Activated T-helper 1 cell treated with Interleukin-2 at 50 U/mL for 16 hours (primary cell): Measurements from ENCODE around the gene C5AR2.
"Not testable (repeated sequence)": the region's sequence is repeated elsewhere in the genome, so short reads cannot be mapped to it uniquely, and the experiment has no call there.

Source experiments
- DNase-seq: peaks from one replicate; pipeline ENCODE4 v3.0.0-alpha.2; 2020; ENCODE audit warnings: low read depth

Gene C5AR2

DNA sequence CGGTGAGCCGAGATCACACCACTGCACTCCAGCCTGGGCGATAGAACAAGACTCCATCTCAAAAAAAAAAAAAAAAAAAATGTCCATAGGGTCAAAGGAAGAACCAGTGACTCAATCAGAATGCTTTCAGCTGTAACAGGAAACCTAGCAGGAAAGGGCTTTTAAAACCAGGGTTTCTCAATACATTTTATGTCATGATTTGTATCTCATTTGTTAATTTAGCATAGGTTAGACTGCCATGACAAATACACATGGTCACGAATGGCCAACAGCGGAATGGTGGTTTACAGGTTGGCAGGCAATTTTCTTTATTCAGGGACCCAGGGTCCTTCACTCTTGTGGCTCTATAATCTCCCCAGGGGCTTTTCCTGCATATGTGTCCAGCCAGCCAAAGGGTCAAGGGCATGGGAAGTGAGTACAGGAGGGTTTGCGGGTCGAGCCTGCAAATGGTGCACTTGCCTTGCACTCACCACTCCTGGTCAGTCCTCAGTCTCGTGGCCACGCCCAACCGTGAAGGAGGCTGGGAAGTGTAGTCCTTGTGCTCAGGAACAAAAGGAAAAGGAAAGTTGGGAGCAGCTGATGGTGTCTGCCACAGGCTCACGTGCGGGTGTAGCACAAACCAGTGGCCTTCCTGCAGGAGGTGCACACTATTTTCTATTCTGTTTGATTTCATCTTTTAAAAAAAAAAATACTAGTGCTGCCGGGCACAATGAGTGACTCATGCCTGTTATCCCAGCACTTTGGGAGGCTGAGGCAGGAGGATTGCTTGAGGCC lies 32.0 kb downstream of the C5AR2 start:
- no peak for DNase-seq

DNA sequence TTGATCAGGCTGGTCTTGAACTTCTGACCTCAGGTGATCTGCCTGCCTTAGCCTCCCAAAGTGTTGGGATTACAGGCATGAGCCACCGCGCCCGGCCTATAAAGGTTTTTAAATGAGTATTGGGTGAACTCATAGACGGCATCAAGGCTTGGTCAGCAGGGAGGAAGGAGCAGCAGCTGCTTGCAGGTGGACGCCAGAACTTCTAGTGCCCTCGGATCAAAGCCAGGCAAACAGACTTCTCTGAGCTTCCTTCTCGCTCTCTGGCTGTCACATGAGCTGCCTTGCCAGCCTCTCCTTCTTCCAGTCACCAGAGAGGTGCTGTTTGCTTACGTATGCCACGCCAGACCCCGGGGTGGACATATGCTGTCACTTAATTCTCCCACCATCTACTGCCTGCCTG lies 33.5 kb downstream of the C5AR2 start:
- DNase-seq = not testable (repeated sequence)

GRCh38 chr19:47370045-47370611 lies 38.2 kb downstream of the C5AR2 start:
- DNase-seq = no peak

DNA sequence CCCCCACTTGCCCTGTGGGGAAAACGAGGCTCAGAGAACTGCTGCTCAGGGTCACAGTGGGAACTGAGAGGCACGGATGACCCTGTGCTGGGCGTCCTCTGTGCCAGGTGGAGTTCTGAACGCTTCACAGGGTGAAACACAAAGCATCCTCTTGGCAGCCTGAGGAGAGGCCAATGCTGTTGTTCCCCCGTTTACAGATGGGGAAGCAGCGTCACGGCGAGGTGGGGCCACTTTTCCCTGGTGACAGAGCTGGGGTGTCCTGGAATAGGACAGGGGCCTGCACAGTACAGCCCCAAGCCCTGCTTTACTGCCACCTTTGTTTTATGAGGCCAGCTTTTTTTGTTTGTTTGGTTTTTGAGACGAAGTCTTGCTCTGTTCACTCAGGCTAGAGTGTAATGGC lies 39.3 kb downstream of the C5AR2 start:
- DNase-seq = no peak

GRCh38 chr19:47372603-47373002 lies 40.6 kb downstream of the C5AR2 start:
- DNase-seq = no peak

DNA sequence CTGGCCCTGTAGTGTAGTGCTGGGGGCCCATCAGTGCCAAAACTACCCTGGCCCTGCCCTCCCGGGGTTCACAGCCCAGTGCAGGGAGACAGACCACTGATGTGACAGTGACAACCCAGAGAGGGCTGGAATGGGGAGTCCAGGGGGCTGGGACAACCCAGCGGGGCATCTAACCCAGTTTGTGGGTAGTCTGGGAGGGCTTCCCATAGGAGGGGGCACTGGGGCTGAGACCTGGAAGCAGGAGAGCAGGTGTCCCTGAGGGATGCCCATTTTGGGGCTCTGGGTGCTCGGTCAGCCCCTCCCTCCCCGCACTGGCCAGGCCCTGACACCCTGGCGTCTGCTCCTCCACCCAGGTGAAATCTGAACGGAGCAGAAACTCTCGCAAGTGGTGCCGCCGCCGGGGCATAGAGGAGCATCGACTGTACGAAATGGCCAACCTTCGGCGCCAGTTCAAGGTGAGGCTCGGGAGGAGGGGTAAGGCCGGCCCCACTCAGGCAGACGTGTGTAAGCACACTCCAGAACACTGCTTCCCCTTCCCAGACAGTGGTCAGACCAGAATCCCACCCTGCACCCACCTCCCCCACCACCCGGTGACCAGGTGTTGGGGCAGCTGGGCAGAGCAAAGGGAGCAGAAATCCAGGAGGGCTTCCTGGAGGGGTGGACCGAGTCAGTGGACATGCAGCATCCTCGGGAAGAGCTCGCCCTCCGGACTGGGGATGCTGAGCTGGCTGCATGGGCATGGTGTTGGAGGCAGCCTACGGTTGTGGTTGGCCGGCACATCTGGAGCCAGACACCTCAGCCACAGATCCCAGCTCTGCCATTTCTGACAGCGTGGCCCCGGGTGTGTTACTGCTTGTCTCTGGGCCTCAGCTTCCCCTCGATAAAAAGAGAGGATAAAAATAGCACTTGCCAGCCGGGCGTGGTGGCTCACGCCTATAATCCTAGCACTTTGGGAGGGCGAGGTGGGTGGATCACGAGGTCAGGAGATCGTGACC lies 41.6 kb downstream of the C5AR2 start:
- no peak for DNase-seq

DNA sequence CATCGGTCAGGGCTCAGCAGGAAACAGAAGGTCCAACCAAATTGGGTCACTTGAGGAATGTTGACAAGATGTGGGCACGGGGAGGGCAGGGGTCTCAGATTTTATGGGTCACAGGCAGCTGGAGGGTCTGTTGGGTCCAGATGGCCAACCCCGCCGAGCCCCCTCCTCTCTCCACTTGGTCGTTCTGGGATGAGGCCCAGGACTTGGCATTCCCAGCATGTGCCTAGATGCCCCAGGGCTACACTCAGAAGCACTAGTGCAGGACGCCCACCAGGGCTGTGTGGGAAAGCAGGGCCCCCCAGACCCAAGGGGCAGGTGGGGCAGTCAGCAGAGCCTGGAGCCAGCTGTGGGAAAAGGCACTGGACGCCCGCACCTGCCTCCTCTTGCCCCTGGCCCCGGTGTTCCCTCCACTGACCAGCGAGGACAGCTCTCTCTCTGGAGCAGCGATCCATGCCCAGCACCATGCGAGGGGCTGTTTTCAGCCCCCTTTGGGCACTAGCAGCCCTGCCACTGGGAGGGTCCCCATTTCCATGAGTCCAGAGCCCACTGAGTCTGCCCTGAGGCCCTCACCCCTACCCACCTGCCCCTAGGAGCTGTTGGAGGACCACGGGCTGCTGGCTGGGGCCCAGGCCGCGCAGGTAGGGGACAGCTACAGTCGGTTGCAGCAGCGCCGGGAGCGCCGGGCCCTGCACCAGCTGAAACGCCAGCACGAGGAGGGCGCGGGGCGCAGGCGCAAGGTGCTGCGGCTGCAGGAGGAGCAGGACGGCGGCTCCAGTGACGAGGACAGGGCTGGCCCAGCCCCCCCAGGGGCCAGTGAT lies 43.1 kb downstream of the C5AR2 start:
- DNase-seq = no peak

DNA sequence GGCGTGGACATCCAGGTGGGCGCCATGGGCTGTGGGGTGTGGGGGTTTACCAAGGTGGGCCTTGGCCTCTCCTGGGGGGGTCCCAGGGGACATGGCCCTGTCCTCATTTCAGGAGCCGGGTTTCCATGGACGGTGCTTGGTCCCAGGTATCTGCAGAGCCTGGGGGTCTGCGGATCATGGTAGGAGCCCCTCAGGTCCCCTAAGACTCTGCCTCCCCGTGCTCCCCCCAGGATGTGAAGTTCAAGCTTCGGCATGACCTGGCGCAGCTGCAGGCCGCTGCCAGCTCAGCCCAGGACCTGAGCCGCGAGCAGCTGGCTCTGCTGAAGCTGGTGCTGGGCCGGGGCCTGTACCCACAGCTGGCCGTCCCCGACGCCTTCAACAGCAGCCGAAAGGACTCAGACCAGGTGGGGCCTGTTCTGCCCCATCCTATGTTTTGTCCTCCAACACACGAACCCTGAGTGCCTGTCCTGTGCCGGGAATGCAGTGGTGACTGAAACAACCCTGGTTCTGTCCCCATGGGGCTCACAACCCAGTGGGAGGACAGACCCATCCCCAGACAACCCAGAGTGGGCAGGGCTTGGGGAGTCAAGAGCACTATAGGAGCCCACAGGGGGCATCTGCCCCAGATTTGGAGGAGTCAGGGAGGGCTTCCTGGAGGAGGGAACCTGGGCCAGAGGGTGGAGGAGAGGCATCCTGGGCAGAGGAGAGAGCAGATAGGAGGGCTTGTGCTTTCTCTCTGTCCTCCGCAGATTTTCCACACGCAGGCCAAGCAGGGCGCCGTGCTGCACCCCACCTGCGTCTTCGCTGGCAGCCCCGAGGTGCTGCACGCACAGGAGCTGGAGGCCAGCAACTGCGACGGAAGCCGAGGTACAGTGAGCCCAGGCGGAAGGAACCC lies 44.0 kb downstream of the C5AR2 start:
- DNase-seq = no peak

GRCh38 chr19:47376589-47377144 lies 44.7 kb downstream of the C5AR2 start:
- DNase-seq = no peak

DNA sequence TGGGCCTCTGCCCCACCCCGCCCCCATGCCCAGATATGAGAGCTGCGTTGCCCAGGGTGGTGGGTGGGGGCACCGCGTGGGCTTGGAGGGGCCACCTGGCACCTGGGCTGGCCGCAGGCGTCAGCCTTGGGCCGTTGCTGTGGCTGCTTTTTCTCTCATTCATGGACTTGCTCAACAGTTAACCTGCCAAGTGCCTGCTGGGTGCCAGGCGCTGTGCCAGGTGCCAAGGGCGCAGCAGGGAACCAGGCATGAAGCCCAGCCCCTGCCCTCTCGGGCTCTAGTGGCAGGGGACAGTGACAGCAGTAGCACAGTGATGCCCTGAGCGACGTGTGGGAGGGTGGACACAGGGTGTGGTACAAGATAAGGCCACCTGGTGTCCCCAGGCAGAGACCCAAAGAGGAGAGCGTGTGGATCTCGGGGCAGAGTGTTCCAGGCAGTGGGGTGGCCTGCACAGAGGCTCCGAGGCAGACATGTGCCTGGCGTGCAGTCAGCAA lies 45.3 kb downstream of the C5AR2 start:
- no peak for DNase-seq

- no peak for DNase-seq
Observed at GRCh38 chr19:47377801-47378200, 45.8 kb downstream of the C5AR2 start.

DNA sequence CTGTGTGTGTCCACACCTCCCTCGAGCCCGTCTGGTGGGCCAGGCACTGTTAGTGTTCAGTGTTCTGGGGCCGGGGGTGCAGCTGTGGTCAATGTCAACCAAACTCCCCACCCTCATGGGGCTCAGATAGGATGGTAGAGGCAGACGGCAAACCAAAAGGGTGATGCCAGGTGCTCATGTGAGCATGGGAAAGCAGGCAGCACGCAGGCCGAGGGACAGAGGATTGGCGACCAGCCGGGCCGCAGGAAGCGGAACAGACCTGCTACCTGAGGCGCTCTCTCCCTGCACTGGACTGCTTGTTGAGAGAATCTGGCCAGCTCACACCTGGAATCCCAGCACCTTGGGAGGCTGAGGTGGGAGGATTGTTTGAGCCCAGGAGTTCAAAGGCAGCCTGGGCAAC lies 46.3 kb downstream of the C5AR2 start:
- DNase-seq = no peak

GRCh38 chr19:47379381-47379938 lies 47.5 kb downstream of the C5AR2 start:
- DNase-seq = no peak

DNA sequence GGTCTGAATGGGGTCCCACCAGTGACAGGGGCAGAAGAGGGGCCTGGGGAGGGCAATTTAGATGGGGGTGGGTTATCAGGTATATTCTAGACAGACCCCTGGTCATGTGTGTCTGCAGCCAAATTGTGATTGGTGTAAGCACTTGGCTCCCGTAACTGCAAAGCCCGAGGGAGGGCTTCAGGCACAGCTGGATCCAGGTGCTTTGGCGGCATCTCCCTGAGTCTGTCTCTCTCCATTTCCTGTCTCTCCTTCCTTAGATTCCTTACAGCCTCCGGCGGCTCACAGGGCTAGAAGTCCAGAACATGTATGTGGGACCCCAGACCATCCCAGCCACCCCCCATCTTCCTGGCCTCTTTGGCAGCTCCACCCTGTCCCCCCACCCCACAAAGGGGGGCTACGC lies 48.6 kb downstream of the C5AR2 start:
- no peak for DNase-seq

DNA sequence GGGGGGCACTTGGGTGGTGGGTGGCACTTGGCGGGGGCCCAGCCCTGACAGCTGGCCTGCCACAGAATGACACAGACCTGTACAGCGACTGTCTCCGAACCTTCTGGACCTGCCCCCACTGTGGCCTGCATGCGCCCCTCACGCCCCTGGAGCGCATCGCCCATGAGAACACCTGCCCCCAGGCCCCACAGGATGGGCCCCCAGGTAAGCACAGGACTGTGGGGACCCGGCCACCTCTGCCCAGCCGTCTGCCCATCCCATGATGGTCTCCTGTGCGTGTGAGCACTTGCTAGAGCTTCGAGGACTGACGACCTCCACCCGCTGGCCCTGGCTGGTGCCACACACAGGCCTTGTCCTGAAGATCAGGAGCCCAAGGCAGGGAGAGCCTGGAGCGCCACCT lies 49.1 kb downstream of the C5AR2 start:
- no peak for DNase-seq

DNA sequence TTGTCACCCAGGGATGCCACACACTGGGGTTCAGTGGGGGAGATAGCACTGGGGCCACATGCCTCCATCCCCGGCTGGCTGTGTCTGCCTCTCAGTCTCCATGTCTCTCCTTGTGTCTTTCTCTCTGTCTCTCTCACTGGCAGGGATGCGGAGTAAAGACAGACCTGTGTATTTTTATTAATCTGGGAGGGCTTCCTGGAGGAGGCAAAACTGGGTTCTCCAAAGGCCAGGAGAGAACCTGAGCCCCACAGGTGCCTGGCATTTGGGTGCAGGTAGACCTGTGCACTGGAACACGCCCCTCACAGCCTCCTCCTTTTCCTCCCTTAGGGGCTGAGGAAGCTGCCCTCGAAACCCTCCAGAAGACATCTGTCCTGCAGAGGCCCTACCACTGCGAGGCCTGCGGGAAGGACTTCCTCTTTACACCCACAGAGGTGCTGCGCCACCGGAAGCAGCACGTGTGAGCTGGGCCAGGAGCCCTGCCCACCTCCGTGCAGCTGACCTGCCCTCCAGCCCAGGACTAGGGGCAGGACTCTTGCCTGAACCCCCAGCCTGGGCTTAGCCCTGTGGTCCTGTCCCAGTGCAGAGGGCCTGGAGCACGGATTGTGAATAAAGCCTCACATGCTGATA lies 49.8 kb downstream of the C5AR2 start:
- DNase-seq = no peak

DNA sequence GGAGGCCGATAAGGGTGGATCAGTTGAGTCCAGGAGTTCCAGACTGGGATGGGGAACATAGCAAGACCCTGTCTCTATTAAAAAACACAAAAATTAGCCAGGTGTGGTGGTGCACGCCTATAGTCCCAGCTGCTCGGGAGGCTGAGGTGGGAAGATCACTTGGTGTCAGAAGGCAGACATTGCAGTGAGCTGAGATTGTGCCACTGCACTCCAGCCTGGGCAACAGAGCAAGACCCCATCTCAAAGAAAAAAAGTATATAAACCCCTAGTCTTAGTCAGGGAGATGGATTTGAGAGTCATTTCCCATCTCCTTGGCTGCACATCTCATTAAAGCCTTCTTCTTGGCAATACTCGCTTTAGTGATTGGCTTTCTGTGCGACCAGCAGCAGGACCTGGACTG lies 51.9 kb downstream of the C5AR2 start:
- DNase-seq = not testable (repeated sequence)

DNA sequence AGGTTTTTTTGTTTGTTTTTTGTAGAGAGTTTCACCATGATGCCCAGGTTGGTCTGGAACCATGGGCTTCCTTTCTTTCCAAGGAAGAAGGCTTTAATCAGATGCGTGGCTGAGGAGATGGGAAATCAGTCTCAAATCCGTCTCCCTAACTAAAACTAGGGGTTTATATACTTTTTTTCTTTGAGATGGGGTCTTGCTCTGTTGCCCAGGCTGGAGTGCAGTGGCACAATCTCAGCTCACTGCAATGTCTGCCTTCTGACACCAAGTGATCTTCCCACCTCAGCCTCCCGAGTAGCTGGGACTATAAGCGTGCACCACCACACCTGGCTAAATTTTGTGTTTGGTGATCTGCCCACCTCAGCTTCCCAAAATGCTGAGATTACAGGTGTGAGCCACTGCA lies 52.6 kb downstream of the C5AR2 start:
- DNase-seq = not testable (repeated sequence)

DNA sequence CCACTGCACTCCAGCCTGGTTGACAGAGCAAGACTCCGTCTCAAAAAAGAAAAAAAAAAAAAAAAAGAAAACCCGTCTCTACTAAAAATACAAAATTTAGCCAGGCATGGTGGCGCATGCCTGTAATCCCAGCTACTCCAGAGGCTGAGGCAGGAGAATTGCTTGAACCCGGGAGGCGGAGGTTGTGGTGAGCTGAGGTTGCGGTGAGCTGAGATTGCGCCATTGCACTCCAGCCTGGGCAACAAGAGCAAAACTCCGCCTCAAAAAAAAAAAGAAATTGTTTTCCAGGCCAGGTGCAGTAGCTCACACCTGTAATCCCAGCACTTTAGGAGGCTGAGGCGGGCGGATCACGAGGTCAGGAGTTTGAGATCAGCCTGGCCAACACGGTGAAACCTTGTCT lies 54.6 kb downstream of the C5AR2 start:
- DNase-seq = not testable (repeated sequence)
